Smooth muscle cell (in vitro differentiated cells): Measurements from ENCODE around the gene MEFV. TPM values are rescaled to one million over a fixed set of nuclear protein-coding genes. Genes with fewer than 3 reads are reported as not detected.

ENCODE experiments used
- DNase-seq: peaks from one replicate; lab custom pipeline; 2025; ENCODE audit not compliant: unreplicated experiment; lab: John Stamatoyannopoulos, UW
- H2AFZ ChIP-seq: fragments of 200-600 bp; sonication (generic); 2 replicates; pipeline ENCODE4 v1.6.0; 2016; ENCODE audit warnings: antibody characterized with exemption, low read depth, mild to moderate bottlenecking
- H3F3A ChIP-seq: fragments of 200-600 bp; sonication (generic); 2 replicates; pipeline ENCODE4 v1.6.0; 2017; ENCODE audit warnings: antibody characterized with exemption, low read depth
- H3K27ac ChIP-seq: fragments of 200-600 bp; sonication (generic); 2 replicates; pipeline ENCODE4 v1.5.1; 2016; ENCODE audit warnings: low read depth, mild to moderate bottlenecking
- H3K27me3 ChIP-seq: fragments of 200-600 bp; sonication (generic); 2 replicates; pipeline ENCODE4 v1.6.1; 2016; ENCODE audit warnings: low read depth, mild to moderate bottlenecking
- H3K36me3 ChIP-seq: fragments of 200-600 bp; sonication (generic); 2 replicates; pipeline ENCODE4 v1.5.1; 2016; ENCODE audit warnings: low read depth
- H3K4me1 ChIP-seq: fragments of 200-600 bp; sonication (generic); 2 replicates; pipeline ENCODE4 v1.5.1; 2016; ENCODE audit warnings: low read depth
- H3K4me2 ChIP-seq: fragments of 200-600 bp; sonication (generic); 2 replicates; pipeline ENCODE4 v1.6.0; 2016; ENCODE audit warnings: mild to moderate bottlenecking
- H3K4me3 ChIP-seq: fragments of 200-600 bp; sonication (generic); 2 replicates; pipeline ENCODE4 v1.5.1; 2016; ENCODE audit warnings: mild to moderate bottlenecking
- H3K79me2 ChIP-seq: fragments of 200-600 bp; sonication (generic); 2 replicates; pipeline ENCODE4 v1.6.0; 2016; ENCODE audit warnings: low read depth, mild to moderate bottlenecking
- H3K9ac ChIP-seq: fragments of 200-600 bp; sonication (generic); 2 replicates; pipeline ENCODE4 v1.6.0; 2016; ENCODE audit warnings: low read depth
- H3K9me3 ChIP-seq: fragments of 200-600 bp; sonication (generic); replicated peaks from 2 replicates; pipeline ENCODE4 v1.5.1; 2016; ENCODE audit warnings: low read depth
- H4K20me1 ChIP-seq: fragments of 200-600 bp; sonication (generic); 2 replicates; pipeline ENCODE4 v1.6.0; 2016; ENCODE audit warnings: low read depth
- WGBS: methylation state at CpG from one replicate; pipeline ENCODE4 v1.1.7; 2016; ENCODE audit warnings: low lambda C conversion rate; 5-methylcytosine and 5-hydroxymethylcytosine counted together
- polyA plus RNA-seq: library from polyadenylated mRNA; unstranded; fragments of >200 nt; fragmentation: Nextera tagmentation; extraction: Ambion mirVana; gene quantifications from 2 replicates; pipeline ENCODE4 v1.2.1, GENCODE V29; 2016
- total RNA-seq: library from RNA; depleted of rRNA; stranded (reverse); fragments of >200 nt; gene quantifications from 2 replicates; pipeline ENCODE4 v1.2.3, GENCODE V29; 2014
- TF ChIP-seq, protein P1 (sequence below): fragments of 200-600 bp; sonication (generic); IDR thresholded peaks from 2 replicates; pipeline ENCODE4 v1.5.1; 2017; ENCODE audit warnings: borderline replicate concordance, mild to moderate bottlenecking, antibody characterized with exemption; ENCODE audit not compliant: insufficient read depth, poor library complexity, severe bottlenecking

The MEFV gene
- total and polyA plus RNA-seq, 2 experiments from 2014 or later, result not detected

DNA sequence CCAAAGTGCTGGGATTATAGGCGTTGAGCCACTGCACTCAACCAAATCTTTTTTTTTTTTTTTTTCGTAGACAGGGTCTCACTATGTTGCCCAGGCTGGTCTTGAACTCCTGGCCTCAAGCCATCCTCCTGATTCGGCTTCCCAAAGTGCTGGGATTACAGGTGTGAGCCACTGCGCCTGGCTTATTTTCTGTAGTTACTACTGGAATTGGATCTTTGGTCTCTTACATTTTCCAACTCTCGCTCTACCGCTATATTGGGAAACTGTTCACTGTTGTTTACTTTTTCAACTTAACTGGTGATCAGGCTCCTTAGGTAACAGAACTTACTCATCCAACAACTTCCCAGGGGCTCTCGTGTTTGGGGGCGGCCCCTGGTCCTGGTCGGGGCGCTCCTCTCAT, 35.6 kb downstream of the MEFV start:
- Histone ChIP-seq H3K4me1 (no peaks in the 10 kb centered on the region), H3K9me3 (peaks cover 39% of the 10 kb centered on the region), H3K27me3 (no peaks in the 10 kb centered on the region), H3K4me2 (no peak overlapping the region), H3F3A (no peaks in the 10 kb centered on the region), H3K27ac (no peak overlapping the region), H3K4me3 (no peak overlapping the region), H2AFZ (no peak overlapping the region), H3K9ac (no peak overlapping the region), H3K36me3 (peaks cover 31% of the 10 kb centered on the region), H4K20me1 (no peaks in the 10 kb centered on the region), H3K79me2 (no peaks in the 10 kb centered on the region)
- TF ChIP-seq, protein P1, sequence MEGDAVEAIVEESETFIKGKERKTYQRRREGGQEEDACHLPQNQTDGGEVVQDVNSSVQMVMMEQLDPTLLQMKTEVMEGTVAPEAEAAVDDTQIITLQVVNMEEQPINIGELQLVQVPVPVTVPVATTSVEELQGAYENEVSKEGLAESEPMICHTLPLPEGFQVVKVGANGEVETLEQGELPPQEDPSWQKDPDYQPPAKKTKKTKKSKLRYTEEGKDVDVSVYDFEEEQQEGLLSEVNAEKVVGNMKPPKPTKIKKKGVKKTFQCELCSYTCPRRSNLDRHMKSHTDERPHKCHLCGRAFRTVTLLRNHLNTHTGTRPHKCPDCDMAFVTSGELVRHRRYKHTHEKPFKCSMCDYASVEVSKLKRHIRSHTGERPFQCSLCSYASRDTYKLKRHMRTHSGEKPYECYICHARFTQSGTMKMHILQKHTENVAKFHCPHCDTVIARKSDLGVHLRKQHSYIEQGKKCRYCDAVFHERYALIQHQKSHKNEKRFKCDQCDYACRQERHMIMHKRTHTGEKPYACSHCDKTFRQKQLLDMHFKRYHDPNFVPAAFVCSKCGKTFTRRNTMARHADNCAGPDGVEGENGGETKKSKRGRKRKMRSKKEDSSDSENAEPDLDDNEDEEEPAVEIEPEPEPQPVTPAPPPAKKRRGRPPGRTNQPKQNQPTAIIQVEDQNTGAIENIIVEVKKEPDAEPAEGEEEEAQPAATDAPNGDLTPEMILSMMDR, result no peak
- DNase-seq, result no peak
- WGBS, result 97% methylated on average over 10 of the region's 10 CpGs

DNA sequence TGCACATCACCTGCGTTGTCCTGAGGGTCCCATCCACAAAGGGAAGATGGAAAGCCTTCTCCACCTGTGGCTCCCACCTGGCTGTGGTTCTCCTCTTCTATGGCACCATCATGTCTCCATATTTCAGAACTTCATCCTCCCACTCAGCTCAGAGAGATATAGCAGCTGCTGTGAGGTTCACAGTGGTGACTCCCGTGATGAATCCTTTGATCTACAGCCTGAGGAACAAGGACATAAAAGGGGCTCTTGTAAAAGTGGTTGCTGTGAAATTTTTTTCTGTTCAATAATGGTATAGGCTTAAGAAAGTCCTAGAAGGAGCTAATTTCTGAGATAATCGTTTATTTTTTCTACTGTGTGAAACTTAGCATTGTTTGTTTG, 40.2 kb downstream of the MEFV start:
- no peak overlapping the region for H3K4me2 ChIP-seq
- TF ChIP-seq, protein P1, result no peak
- H3K27me3 ChIP-seq, result no peaks in the 10 kb centered on the region
- H3K27ac ChIP-seq, result no peak overlapping the region
- no peak for DNase-seq
- no peak overlapping the region for H3K4me3 ChIP-seq
- no peaks in the 10 kb centered on the region for H3K36me3 ChIP-seq
- H2AFZ ChIP-seq, result no peak overlapping the region
- H3K79me2 ChIP-seq, result no peaks in the 10 kb centered on the region
- no peaks in the 10 kb centered on the region for H4K20me1 ChIP-seq
- no peaks in the 10 kb centered on the region for H3K9me3 ChIP-seq
- 67% methylated on average over 3 of the region's 3 CpGs for WGBS
- no peak overlapping the region for H3K9ac ChIP-seq
- H3F3A ChIP-seq, result no peaks in the 10 kb centered on the region
- H3K4me1 ChIP-seq, result no peaks in the 10 kb centered on the region

DNA sequence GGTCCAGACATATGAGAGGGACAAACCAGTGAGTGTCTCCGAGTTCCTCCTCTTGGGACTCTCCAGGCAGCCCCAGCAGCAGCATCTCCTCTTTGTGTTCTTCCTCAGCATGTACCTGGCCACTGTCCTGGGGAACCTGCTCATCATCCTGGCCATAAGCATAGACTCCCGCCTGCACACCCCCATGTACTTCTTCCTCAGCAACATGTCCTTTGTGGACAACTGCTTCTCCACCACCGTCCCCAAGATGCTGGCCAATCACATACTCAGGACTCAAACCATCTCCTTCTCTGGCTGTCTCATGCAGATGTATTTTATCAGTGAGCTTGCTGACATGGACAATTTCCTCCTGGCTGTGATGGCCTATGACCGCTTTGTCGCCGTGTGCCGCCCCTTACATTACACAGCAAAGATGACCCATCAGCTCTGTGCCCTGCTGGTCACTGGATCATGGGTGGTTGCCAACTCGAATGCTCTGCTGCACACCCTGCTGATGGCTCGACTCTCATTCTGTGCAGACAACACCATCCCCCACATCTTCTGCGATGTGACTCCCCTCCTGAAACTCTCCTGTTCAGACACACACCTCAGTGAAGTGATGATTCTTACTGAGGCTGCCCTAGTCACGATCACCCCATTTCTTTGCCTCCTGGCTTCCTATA, 40.7 kb downstream of the MEFV start:
- no peaks in the 10 kb centered on the region for H3K36me3 ChIP-seq
- H2AFZ ChIP-seq, result no peak overlapping the region
- no peak overlapping the region for H3K4me2 ChIP-seq
- DNase-seq, result no peak
- H3K9me3 ChIP-seq, result no peaks in the 10 kb centered on the region
- no peaks in the 10 kb centered on the region for H3K4me1 ChIP-seq
- no peaks in the 10 kb centered on the region for H3K79me2 ChIP-seq
- H3K9ac ChIP-seq, result no peak overlapping the region
- no peaks in the 10 kb centered on the region for H3F3A ChIP-seq
- no peaks in the 10 kb centered on the region for H3K27me3 ChIP-seq
- no peak overlapping the region for H3K27ac ChIP-seq
- no peaks in the 10 kb centered on the region for H4K20me1 ChIP-seq
- TF ChIP-seq, protein P1, result no peak
- H3K4me3 ChIP-seq, result no peak overlapping the region
- 81% methylated on average over 11 of the region's 11 CpGs for WGBS
